HT1080 (cell line): Measurements from ENCODE around the gene TCF25. TPM values are rescaled to one million over a fixed set of nuclear protein-coding genes. Genes with fewer than 3 reads are reported as not detected.
A peak's percentile ranks its signal among the peaks of the same experiment; 100 is the strongest.
"Not testable (repeated sequence)": the region's sequence is repeated elsewhere in the genome, so short reads cannot be mapped to it uniquely, and the experiment has no call there.

ENCODE experiments used
- DNase-seq: peaks from one replicate; pipeline ENCODE4 v3.0.0-alpha.2; 2015; ENCODE audit warnings: low read depth
- total RNA-seq: library from RNA; depleted of rRNA; stranded (reverse); fragments of >200 nt; shearing (Covaris generic); gene quantifications from 2 replicates; pipeline ENCODE4 v1.2.3, GENCODE V29; 2014

The TCF25 gene
- total RNA-seq, 1 experiment from 2014 or later, result 106 TPM

DNA sequence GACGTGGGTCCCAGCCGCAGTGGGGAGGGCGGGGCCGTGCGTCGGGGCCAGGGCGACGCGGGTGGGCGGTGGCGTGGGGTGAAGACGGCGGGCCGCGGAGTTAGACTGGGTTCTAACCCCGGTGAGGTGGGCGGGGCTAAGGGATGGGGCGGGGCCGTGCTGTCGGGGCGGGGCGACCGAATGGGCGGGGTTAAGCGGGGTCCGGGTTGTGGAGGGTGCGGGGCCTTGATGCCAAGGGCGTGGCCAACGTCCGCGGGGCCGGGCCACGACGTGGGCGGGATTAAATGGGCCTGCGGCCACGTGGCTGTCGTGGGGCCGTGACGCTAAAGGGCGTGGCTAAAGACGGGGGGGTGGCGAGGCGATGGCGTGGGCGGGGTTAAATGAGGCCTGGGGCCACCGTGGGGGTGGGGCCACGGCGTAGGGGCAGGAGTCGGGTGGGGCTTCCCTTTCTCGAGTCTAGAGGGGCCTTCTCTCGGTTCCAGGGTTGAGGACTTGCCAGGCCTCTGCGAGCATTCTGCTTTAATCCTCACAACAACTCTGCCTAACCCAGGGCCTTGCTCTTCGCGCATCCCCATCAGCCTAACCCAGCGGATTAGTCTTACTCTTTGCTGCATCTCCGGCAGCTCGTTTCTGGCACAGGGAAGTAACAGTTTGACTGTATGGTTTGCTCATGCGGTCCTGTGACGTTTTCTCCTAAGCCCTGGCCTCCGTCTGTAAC, 739 bp downstream of the TCF25 start:
- DNase-seq, result peak; percentile 81

DNA sequence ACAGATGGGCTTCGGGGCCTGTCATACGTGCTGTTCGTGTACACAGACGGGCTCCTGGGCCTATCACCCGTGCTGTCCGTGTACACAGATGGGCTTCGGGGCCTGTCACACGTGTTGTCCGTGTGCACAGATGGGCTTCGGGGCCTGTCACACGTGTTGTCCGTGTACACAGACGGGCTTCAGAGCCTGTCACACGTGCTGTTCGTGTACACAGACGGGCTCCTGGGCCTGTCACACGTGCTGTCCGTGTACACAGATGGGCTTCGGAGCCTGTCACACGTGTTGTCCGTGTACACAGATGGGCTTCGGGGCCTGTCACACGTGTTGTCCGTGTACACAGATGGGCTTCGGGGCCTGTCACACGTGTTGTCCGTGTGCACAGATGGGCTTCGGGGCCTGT, 5.7 kb downstream of the TCF25 start:
- not testable (repeated sequence) for DNase-seq

DNA sequence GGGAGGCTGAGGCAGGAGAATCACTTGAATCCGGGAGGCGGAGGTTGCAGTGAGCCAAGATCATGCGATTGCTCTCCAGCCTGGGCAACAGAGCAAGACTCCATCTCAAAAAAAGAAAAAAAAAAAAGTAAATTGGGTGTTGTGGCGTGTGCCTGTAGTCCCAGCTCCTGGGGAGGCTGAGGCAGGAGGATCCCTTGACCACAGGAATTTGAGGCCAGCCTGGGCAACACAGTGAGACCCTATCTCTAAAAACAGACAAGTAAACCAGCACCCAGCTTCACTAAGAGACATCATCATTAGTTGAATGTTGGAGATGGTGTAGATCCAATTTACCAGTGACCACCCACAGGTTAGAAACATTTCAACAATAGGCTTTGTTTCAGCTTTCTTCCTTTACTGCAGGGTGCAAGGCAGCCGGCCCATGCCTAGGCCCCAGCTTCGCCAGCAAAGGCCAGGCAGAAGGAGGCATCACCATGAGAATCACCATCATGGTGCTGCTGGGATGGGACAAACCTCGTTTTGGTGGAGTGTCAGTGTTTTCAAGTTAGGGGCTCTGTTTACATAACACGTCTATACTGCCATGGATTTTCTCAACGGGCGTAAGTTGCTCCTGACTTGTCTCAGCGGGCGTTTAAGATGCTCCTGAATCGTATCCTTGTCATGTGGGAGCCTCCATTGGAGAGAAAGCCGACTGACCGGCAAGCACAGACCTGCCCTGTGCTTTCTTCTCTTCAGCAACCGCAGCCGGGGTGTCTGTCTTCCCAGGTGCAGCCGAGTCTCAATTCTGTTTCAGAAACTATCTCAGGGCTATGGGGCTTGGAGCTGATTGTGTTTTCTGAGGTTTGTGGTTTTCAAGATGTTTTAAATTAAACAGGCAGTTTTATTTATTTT, 7.3 kb downstream of the TCF25 start:
- DNase-seq, result no peak

DNA sequence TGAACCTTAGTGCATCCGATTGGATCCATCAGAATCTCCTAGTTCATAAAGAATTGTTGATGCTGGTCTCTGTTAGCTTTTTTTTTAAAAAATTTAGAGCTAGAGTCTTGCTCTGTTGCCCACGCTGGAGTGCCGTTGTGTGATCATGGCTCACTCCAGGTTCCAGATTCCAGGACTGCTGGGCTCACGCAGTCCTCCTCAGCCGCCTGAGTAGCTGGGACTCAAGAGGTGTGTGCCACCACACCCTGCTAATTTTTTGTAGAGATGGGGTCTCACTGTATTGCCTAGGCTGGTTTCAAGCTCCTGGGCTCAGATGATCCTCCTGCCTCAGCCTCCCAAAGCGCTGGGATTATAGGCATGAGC, 8.0 kb downstream of the TCF25 start:
- no peak for DNase-seq

DNA sequence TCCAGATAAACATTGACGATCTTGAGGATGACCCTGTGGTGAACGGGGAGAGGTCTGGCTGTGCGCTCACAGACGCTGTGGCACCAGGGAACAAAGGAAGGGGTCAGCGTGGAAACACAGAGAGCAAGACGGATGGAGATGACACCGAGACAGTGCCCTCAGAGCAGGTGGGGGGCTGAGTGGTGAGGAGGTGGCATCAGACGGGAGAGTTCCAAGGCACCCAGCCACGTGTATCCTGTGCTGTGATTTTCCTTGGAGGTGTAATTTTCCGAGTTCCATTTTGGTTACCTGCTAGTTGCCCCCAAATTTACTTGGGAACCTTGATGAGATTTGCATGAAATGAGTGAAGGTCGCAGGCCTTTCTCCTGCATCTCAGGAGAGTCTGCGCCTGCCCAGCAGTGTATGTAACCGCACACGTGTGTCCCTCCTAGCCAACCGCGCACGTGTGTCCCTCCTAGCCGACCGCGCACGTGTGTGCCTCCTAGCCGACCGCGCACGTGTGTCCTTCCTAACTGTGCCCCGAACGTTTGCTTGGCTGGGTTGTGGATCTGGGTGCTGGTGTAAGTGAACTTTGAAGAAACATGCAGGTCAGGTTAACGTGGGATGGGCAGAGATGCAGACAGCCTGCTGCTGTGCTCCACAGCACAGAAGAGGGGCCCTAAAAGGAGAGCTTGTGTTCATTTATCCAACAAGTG, 10.1 kb downstream of the TCF25 start:
- DNase-seq, result no peak

DNA sequence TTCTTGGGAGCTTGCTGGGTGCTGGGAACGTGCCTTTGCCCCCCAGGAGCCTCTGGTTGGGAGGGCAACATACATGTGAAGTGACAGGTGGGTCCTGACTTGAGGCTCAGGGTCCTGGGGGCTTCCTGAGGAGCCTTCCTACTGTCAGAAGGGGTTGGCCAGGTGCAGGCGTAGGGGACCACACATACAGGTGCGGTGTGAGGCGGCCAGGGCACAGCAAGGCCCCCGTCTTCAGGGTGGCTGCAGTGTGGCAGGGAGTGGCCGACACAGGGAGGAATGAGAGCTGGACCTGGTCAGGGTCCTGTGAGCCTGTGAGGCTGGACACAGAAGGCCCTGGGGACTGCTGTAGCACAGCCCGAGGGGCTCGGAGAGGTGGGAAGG, 10.6 kb downstream of the TCF25 start:
- DNase-seq, result no peak

DNA sequence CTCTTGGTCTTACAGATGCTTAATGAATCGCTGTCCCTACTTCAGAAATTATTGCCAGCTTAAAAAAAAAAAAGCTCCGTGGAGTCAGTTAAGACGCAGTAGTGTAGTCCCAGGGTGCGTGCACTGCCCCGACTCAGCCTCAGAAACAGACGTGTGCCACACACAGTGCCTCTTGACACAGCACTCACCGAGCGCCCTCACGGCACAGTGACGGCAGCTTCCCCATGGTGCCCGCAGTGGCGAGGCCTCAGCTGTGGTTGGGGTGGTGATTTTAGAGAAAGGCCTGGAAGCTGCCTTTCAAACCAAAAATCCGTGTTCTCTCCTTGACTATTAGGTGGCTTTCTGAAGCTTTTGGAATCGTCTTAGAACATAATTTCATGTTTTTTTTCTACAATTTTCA, 13.9 kb downstream of the TCF25 start:
- DNase-seq, result no peak

DNA sequence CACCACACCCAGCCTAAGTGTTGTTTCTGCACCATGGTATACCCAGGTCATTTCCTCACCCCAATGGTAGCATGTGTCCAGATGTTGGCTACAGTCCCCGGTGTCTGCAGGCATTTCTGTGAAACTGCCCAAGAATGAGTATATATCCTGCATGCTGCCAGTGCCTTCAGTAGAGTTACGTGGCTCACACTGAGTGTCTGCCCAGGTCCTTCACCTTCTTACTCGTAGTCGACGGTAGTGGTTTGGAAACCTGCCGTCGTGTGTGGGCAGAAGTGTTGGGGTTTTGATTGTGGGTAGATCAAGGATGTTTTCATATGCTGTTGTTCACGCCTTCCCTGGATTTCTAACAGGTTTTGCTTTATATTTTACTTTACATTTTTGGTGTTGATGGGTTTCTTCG, 16.8 kb downstream of the TCF25 start:
- no peak for DNase-seq

DNA sequence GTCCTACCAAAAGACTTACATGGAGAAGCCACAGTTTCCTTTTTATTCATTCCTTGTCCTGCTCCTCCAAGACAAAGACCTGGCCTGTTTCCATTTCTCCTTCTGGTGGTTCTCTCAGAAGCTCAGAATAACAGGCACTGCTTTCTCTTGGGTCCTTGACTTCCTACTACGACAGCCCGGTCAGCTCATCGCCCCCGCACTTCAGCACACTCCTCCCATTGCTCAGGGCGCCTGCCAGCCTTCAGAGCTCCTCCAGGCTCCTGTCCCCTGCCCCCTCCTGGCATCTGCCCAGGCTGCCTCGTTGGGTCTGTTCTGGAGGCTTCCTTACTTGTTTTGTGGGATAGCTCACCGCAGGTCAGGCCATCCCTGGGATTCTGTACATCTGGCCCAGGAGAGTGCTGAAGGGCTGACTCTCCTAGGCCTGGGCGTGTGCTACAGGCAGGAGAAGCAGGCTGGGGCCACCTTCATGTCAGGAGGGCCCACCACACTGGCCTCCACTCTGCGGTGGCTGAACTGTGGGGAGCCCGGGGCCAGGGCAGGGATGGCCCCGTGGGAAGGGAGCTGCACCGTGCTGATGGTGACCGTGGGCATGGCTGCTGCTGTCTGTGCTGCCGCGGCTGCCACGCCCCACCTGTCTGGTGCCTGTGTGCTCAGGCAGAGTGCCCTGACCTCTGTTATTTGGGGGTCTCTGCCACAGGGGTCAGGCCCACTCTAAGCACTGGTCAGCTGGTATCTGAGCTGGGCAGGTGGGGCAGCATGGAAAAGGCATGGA, 17.7 kb downstream of the TCF25 start:
- DNase-seq, result no peak

DNA sequence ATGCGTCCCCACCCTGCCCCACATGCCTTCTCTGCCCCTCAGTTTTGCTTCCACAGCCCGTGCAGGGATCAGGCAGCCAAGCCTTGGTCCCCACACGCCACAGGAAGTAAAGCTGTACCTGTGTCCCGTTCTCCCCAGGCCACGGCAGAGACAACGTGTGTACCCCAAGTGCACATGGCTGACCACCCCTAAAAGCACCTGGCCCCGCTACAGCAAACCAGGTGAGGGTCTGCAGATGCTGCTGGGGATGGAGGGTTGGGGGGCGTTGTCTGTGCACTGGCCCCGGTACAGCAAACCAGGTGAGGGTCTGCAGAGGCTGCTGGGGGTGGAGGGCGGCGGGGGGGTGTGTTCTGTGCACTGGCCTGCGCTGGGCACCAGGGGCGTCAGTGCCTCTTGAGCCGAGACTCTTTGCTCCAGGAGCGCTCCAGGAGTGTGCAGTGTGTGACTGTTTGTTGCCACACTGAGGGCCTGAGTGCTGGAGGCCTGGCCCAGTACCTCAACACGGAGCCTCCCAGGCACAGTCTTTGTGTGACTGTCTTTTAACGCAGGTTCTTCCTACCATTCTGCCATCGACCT, 18.8 kb downstream of the TCF25 start:
- no peak for DNase-seq

DNA sequence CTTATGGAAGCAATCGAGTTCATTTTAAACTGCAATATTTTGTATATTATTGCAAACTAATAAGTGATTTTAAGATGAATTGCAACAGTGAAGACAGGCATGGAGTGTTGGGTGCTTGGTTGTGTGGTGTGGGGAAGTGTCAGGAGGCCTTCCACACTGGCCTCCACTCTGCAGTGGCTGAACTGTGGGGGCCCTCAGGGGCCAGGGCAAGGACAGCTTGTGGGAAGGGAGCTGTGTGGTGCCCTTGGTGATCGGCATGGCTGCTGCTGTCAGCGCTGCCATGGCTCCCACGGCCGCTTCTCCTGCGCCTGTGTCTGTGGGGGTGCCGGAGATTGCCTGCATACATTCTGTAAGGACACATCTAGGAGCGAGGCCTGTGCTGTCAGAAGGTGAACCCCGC, 19.2 kb downstream of the TCF25 start:
- no peak for DNase-seq

DNA sequence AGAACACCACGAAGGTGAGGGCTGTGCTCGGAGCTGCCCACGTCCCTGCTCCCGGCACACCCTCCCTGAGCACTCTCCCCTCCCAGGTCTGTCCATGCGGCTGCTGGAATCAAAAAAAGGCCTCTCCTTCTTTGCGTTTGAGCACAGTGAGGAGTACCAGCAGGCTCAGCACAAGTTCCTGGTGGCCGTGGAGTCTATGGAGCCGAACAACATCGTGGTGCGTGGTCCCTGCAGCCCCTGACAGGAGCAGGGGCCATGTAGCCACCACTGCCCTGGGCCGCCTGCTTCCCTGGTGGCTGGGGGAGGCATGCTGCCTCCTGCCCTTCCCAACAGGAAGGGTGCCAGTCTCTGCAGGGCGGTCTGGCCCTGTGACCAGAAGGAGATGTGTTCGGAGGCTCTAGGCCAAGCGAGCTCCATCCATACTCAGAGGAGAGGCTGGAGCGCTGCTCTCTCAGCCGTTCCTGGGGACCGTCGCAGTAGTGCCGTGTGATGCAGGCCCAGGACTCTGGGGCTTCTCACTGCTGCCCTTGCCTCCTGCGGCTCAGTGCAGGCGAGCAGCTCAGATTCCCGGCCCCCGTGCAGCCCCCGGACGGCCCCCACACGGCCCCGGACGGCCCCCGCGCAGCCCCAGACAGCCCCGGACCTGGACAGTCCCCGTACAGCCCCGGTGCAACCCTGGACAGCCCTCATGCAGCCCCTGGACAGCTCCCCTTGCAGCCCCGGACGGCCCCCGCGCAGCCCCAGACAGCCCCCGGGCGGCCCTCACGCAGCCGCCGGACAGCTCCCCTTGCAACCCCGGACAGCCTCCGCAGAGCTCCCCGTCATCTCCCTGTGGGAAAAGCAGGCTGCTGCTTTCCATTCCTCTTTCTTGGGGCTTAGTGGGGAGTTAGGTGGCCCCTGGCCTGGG, 20.5 kb downstream of the TCF25 start:
- no peak for DNase-seq

DNA sequence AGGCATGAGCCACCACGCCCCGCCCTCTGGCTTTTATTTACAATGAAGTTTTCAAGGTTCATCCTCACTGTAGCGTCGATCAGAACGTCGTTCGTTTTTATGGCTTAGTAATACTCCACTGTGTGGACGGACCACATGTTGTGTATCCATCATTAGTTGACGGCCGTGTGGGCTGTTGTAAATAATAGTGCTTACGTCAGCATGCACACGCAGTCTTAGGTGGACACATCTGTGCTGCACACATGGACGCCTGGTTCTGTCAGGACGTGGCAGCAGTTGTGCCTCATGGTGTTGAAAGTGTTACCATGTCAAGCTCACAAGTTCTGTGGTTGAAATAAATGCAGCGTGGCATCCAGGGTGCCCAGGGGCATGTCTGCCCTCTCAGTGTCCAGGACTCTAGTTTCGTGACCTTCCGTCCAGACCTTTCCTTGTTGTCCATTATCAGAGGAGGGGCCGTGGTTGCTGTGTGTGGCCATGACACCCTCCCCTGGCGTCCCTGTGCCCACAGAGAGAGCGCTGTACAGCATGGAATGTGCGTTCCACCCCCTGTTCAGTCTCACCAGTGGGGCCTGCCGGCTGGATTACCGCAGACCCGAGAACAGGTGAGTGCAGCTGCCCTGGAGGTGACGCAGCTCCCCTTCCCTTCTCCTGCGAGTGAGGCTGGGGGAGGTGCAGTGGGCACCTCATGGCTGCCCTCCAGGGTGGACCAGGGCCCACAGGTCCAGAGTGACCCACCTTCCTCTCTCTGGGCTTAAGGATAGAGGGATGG, 22.3 kb downstream of the TCF25 start:
- no peak for DNase-seq

DNA sequence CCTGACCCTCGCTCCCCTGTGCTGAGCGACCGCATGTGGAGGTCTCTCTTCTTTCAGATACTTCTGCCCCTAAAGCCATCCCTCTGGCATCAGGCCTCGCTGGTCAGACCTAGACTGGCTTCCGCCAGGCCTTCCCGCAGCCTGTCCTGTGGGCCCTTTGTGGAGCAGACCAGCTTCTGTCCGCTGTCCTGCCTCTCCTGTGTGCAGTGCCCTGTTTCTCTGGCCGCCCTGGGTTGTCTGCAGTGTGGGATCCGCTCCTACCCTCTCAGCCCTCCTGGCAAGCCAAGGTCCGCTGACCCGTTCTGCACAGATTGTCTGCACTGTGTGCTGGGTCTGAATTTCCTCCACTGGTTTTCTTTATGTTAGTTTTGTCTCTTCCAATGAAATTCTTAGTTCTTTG, 23.8 kb downstream of the TCF25 start:
- no peak for DNase-seq

DNA sequence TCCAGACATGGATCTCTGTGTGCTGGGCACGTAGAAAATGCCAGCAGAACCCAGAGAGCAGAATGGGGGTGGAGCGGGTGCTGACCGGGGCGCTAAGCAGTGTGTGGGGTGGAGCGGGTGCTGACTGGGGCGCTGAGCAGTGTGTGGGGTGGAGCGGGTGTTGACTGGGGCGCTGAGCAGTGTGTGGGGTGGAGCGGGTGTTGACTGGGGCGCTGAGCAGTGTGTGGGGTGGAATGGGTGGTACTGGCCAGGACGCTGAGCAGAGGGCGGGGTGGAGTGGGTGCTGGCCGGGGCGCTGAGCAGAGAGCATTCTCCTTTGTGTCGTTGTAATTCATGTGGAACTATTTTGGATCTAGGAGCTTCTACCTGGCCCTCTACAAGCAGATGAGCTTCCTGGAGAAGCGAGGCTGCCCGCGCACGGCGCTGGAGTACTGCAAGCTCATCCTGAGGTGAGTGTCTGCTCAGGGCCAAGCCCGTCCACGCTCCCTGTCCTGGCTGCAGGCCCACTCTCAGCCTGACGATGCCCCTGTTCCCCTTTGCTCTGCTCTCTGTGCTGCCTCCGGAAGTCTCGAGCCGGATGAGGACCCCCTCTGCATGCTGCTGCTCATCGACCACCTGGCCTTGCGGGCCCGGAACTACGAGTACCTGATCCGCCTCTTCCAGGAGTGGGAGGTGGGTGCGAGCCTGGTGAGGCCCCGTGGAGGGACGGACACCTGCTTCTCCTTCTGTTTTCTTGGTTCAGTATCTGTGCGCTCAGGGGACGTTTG, 25.0 kb downstream of the TCF25 start:
- DNase-seq, result no peak

DNA sequence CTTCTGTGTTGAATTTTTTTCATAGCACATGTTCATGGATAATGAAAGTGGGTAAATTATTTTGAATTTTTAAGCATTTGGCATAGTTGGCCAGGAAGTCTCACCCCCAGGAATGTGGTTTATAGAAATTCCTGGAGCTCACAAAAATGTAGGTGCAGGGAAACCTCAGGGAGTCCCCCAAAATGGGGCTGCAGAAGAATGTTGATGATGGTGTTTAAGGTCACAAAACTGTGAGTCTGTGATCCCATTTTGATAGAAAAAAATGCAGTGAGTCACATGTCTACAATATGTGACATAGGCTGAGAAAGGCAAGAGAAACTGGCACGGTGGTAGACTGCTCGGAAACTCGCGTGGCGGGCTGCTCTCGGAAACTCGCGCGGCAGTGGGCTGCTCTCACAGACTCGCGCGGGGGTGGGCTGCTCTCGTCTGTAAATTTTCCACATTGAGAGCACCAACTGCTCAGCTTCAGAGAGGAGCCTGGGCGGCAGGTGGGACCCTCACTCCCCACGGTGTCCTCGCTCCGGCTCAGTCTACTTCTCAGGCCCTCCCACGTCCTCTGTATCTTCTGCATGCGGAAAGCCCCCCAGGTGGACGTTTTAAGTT, 26.6 kb downstream of the TCF25 start:
- DNase-seq, result no peak

DNA sequence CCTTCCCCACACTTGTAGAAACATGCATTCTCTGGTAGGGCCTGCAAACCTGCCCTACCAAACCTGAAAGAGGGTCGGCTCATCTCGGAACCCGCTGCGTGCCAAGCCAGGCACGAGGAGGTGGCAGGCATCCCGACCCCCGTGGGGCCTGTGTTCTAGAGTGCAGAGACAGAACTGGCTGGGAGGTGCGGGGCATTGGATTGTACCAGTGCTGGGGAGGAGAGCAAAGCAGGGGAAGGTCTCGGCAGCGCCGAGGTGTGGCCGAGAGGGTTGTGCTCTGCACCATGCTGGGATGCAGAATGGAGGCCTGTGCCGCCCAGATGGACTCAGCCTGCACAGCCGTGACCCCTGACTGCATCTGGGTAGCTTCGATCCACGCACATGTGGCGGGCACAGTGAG, 27.5 kb downstream of the TCF25 start:
- no peak for DNase-seq

DNA sequence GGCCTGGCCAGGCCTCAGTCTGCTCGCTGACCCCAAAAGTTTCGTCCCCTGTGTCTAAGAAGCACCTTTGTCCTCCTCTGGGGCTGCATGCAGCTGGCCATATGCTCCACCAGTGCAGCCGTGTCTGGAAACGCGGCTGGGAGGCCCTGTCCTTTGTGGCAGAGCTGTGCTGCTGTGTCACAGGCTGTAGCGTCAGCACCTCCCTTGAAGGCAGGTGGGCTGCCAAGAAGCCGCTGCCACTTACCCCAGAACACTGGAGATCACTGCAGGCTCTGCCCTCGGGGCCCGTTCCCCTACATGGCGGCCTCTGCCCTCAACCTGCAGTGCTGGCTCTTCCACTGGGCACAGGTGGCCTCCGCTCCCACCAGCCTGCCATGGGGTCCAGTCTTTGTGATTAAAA, 29.6 kb downstream of the TCF25 start:
- no peak for DNase-seq
